Inflammatory macrophage treated with lipopolysaccharide for 1 hour (primary cell): ENCODE data around the gene CCL26.
"Not testable (repeated sequence)": the region's sequence is repeated elsewhere in the genome, so short reads cannot be mapped to it uniquely, and the experiment has no call there.

ENCODE experiments used
- DNase-seq, 2 donors: peaks; one replicate each; pipeline ENCODE4 v3.0.0-alpha.2; 2020 to 2022

CCL26 gene

GRCh38 chr7:75772081-75773077 is at the start of gene CCL26:
Gene CCL26, minus strand, starts transcription at chr7:75772211. Its CDS starts 35 bp downstream, at chr7:75772176.
- peak in 1 of 2 donors; percentile 24 for DNase-seq

DNA sequence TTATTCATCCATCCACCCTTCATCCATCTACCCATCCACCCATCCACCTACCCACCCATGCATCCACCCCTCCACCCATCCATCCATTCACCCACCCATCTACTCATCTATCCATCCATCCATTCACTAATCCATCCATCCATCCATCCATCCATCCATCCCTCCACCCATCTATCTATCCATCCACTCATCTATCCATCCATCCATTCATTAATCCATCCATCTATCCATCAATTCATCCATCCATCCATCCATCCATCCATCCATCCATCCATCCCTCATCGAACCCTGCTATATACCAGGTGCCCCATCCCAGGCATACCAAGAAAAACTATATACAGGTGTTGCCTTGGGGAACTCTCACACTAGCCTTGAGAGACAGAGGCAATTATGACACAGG is 48.7 kb upstream of the CCL26 start:
- DNase-seq = no peak

- peak; percentile 96 to 97 for DNase-seq
These were observed 47.7 kb upstream of the CCL26 start for GRCh38 chr7:75819711-75820110.

DNA sequence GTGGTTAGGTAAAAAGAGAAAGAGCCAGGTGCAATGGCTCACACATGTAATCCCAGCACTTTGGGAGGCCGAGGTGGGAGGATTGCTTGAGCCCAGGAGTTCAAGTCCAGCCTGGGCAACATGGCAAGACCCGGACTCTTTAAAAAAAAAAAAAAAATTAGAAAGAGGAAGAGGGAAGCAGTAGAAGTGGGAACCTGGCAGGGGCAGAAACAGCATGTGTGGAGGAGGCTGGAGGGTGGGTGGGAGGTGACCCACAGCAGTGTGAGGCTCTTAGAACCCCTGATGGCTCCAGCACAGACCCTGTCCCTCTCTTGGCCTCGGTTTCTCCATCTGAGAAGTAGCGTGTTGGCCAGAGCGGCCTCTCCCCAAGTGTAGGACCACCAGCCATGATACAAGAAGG is 46.5 kb upstream of the CCL26 start:
- DNase-seq = peak in 1 of 2 donors; percentile 44

DNA sequence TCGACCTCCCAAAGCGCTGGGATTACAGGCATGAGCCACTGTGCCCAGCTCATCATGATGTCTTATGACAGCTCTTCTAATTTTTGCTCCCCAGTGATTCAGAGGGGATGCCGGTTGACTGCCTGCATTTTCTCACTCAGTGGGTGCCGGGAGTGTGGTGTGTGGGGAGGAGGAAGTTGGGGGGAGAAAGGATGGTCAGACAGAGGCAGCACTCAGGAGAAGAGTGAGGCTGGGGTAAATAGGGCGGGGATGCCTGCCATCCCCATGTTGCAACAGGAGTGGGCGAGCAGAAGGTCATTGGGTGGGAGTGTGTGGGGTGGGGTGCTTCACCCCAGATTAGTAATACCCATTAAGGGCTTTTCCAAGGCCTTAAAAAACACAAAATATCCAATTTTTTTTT is 45.1 kb upstream of the CCL26 start:
- DNase-seq = peak; percentile 88 to 97

DNA sequence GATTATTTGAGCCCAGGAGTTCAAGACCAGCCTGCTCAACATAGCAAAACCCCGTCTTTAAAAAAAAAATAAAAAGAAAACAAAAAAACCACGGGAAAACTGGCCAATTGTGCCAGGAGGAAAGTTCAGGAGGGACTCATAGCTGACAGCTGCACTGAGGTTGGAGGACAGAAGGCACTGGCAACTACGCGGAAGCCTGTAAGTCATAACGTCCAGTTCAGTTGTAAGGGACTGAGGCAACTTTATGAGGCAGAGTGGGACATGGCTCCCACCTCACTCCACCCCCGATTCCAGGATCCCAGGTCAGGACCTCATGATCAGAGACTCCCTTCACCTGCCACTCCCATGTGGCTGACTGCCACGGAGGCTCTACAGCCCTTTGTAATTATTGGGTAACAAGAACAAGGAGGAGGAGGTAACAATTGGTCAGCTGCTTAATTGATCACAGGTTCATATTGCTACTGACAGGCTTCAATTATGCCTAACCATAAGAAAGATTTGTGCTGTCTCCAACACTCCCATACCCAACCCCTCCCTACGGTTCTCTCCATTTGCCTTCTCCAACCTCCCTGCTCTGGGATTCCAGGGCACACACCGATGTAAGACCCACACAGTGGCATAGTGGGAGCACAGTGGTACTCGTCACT is 43.5 kb upstream of the CCL26 start:
- DNase-seq = no peak

DNA sequence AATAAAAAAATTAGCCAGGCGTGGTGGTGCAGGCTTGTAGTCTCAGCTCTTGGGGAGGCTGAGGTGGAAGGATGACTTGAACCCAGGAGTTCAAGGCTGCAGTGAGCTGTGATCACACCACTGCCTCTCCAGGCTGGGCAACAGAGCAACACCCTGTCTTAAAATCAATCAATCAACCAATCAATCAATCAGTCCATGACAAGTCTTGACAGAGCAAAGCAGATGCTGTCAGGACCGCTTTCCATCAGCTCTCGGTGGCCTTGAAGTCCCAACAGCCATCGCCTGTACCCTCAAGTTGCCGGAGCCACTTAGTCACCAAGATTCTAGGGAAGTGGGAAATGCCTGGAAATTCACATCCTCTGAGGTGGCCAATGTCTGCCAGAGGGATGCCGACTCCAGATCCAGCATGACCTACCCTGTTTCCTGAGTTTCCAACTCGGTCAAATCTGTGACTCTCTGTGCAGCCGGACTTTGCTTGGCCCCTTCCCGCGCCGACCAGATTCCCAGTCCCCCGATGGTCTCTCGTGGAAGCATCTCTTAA is 42.5 kb upstream of the CCL26 start:
- peak; percentile 49 to 64 for DNase-seq

GRCh38 chr7:75813781-75814236 is 41.8 kb upstream of the CCL26 start, which contains the start of gene CCL24:
Gene CCL24, minus strand, starts transcription at chr7:75813806. Its CDS starts 91 bp downstream, at chr7:75813715.
- peak; percentile 68 to 74 for DNase-seq

DNA sequence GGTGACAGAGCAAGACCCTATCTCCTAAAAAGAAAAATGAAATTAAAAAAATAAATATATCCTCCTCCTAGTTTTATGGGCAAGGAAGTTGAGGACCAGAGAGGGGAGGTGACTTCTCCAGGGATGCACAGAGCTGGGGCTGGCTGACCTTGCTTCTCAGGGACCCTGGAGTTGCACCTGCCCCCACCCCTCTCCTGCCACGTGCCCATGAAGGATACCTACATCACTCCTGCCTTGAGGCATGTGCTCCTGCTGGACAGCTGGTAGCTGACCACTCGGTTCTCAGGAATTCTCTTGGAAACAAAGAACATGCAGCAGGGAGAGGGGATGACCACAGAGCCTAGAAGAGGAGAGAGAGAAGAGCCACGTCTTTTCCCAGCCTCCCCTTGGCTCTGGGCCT is 41.1 kb upstream of the CCL26 start:
- DNase-seq = no peak

GRCh38 chr7:75811894-75812678 is 40.1 kb upstream of the CCL26 start:
- DNase-seq = no peak

DNA sequence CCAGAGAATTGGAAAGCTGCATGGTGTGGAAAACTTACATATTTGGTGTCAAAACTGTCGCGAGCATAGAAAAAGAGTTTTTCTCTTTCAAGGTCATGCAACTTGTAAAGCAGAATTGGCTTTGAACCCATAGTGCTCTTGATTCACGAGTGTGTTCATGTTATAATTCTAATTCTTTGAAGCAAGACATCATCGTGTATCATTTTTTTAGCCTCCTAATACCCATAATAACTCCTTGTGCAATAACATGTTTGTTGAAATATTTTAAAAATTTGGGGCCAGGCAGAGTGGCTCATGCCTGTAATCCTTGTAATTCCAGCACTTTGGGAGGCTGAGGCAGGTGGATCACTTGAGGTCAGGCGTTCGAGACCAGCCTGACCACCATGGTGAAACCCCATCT is 37.4 kb upstream of the CCL26 start:
- DNase-seq = no peak

DNA sequence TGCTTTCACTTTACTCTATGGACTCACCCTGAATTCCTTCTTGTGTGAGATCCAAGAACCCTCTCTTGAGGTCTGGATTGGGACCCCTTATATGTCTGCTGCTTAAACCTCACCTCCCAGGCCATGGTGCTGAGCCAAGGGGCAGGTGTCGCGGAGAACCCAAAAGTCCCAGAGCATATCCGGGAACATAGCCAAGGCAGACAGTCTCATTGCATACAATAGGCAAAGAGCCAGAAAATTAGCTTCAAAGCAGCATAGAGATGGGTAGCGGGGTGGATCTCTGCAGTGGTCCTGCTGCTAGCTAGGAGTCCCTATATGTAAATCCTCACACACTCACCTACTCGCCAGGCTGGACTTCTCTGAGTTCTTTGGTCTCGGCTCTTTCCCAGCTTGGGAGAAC is 36.1 kb upstream of the CCL26 start:
- no peak for DNase-seq

- DNase-seq = no peak
These were observed 35.4 kb upstream of the CCL26 start for GRCh38 chr7:75807452-75807851.

DNA sequence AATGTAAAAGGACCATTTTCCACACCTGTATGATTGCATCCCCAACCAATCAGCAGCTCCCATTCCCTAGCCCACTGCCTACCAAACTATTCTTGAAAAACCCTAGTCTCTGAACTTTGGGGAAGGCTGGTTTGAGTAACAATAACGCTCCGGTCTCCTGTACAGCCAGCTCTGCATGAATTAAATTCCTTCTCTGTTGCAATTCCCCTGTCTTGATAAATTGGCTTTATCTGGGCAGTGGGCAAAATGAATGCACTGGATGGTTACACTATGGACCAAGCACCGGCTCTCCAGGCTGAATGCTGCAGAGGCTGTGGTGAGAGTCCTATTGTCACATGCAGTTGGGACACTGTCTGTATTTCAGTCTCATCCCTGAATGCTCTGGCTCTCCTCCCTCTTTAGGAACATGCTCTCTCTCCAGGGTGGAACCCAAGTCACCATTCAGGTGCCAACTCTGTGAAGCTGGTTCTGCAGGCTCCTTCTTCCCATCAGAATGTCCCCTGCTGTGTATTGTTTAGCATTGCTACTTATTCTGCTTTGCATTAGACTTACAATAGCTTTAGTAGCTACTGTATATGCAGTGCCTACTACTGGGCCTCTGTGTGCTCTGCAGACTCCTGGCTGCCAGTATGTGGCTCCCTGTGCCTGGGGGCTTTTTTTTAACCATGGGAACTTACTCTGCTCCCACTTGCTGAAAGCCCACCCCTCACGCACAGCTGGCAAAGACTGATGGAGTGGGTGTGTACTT is 34.7 kb upstream of the CCL26 start:
- no peak for DNase-seq

GRCh38 chr7:75804705-75805104 is 32.7 kb upstream of the CCL26 start:
- DNase-seq = peak in 1 of 2 donors; percentile 28

GRCh38 chr7:75804004-75804403 is 32.0 kb upstream of the CCL26 start:
- no peak for DNase-seq

DNA sequence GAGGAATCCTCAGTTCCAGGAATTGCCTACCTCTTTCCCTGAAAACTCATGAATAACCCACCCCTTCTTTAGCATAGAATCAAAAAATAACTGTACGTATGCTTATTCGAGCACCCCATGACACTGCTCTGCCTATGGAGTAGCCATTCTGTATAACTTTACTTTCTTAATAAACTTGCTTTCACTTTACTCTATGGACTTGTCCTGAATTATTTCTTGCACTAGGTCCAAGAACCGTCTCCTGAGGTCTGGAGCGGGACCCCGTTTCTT is 30.5 kb upstream of the CCL26 start:
- DNase-seq = no peak

- DNase-seq = no peak
These were observed 26.8 kb upstream of the CCL26 start for GRCh38 chr7:75798770-75799169.

- no peak for DNase-seq
These were observed 24.4 kb upstream of the CCL26 start for GRCh38 chr7:75796420-75796819.

DNA sequence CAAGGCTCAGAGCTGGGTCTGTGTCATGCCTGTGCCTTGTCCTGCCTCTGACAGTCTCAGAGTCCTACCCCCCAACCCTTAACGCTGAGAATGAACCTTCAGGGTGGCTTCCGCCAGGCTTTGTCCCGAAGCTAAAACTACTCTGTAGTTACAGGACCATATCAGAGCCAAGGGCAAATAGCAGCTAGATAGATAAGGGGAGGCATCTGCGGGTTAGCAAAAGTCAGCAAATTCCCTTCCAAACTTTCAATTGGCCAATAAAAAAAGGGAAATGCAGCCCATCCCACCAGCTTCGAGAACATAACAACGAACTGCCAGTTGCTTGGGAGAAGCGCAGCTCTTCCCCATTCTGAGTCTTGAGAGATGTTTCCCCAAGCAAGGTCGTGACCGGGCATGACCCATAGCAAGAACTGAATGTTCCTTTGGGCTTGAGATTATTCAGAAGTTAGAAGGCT is 23.8 kb upstream of the CCL26 start:
- DNase-seq = peak; percentile 85 to 86

GRCh38 chr7:75793676-75794075 is 21.7 kb upstream of the CCL26 start:
- DNase-seq = no peak

DNA sequence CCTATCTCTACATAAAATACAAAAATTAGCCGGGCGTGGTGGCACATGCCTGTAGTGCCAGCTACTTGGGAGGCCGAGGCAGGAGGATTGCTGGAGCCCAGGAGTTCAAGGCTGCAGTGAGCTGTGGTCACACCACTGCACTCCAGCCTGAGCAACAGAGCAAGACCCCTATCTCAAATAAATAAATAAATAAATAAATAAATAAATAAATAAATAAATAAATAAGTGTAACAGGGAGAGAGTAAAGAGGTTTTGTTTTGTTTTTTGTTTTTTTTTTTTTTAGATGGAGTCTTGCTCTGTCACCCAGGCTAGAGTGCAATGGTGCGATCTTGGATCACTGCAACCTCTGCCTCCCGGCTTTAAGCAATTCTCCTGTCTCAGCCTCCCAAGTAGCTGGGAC is 20.6 kb upstream of the CCL26 start:
- DNase-seq = not testable (repeated sequence)
